KG1 (cell line): Measurements from ENCODE around the gene PMFBP1.

Experiments
- DNase-seq: peaks from one replicate; lab custom pipeline; 2025; lab: John Stamatoyannopoulos, UW

Gene PMFBP1

GRCh38 chr16:72172105-72173034, at the start of gene PMFBP1:
TSS of gene PMFBP1 (minus strand) at chr16:72172155. CDS start at chr16:72171208, 947 bp downstream.
- DNase-seq, result peak; percentile 49

GRCh38 chr16:72221630-72222024, 49.7 kb upstream of the PMFBP1 start:
- no peak for DNase-seq

GRCh38 chr16:72220875-72221629, 49.1 kb upstream of the PMFBP1 start:
- no peak for DNase-seq

- DNase-seq, result no peak
Measured at GRCh38 chr16:72219282-72219681, 47.3 kb upstream of the PMFBP1 start.

GRCh38 chr16:72216767-72217166, 44.8 kb upstream of the PMFBP1 start:
- DNase-seq, result no peak

GRCh38 chr16:72214821-72215220, 42.9 kb upstream of the PMFBP1 start:
- no peak for DNase-seq

- DNase-seq, result no peak
Measured at GRCh38 chr16:72211110-72211509, 39.2 kb upstream of the PMFBP1 start.

- no peak for DNase-seq
Measured at GRCh38 chr16:72210555-72210954, 38.6 kb upstream of the PMFBP1 start.

- DNase-seq, result no peak
Measured at GRCh38 chr16:72210072-72210471, 38.1 kb upstream of the PMFBP1 start.

- DNase-seq, result no peak
Measured at GRCh38 chr16:72206299-72206698, 34.3 kb upstream of the PMFBP1 start.

GRCh38 chr16:72203401-72203800, 31.4 kb upstream of the PMFBP1 start:
- peak; percentile 53 for DNase-seq

GRCh38 chr16:72202014-72202413, 30.1 kb upstream of the PMFBP1 start:
- no peak for DNase-seq

GRCh38 chr16:72201387-72201786, 29.4 kb upstream of the PMFBP1 start:
- no peak for DNase-seq

GRCh38 chr16:72199761-72200337, 27.9 kb upstream of the PMFBP1 start:
- DNase-seq, result no peak

- no peak for DNase-seq
Measured at GRCh38 chr16:72198771-72199201, 26.8 kb upstream of the PMFBP1 start.

GRCh38 chr16:72198021-72198711, 26.2 kb upstream of the PMFBP1 start:
- DNase-seq, result no peak

- no peak for DNase-seq
Measured at GRCh38 chr16:72197545-72197944, 25.6 kb upstream of the PMFBP1 start.

- DNase-seq, result no peak
Measured at GRCh38 chr16:72195609-72196008, 23.7 kb upstream of the PMFBP1 start.

GRCh38 chr16:72191551-72191950, 19.6 kb upstream of the PMFBP1 start:
- no peak for DNase-seq

- no peak for DNase-seq
Measured at GRCh38 chr16:72189865-72190371, 18.0 kb upstream of the PMFBP1 start.

GRCh38 chr16:72188541-72188940, 16.6 kb upstream of the PMFBP1 start:
- DNase-seq, result no peak

GRCh38 chr16:72187551-72187950, 15.6 kb upstream of the PMFBP1 start:
- DNase-seq, result no peak
